Epithelial cell of proximal tubule (primary cell): Measurements from ENCODE around the gene GPANK1. TPM values are rescaled to one million over a fixed set of nuclear protein-coding genes. Genes with fewer than 3 reads are reported as not detected.

ENCODE experiments used
- DNase-seq: peaks from one replicate; pipeline ENCODE4 v3.0.0-alpha.2; 2011; ENCODE audit warnings: low read depth
- H3K4me3 ChIP-seq: 2 replicates; pipeline ENCODE4 v1.5.1; 2011; ENCODE audit warnings: low read depth, mild to moderate bottlenecking, low read length
- total RNA-seq: library from RNA; depleted of rRNA; stranded (reverse); fragments of >200 nt; gene quantifications from 2 replicates; pipeline ENCODE4 v1.2.3, GENCODE V29; 2015
- TF ChIP-seq, protein P1 (sequence below): conservative IDR thresholded peaks from 2 replicates; pipeline ENCODE4 v1.5.1; 2012; ENCODE audit warnings: low read depth, mild to moderate bottlenecking, low read length

The GPANK1 gene
- total RNA-seq, 1 donor from 2014 or later = 32.9 TPM

DNA sequence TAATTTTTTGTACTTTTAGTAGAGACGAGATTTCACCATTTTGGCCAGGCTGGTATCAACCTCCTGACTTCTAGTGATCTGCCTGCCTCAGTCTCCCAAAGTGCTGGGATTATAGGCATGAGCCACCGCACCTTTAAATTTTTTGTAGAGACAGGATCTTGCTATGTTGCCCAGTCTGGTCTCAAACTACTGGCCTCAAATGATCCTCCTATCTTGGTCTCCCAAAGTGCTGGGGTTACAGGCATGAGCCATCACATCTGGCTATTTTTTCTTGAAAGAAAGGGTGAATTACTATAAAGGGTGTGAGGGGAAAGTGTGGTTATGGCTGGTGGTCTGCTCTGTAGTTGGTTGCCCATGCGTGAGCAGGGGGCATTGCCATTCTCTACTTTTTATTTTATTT lies 43.4 kb upstream of the GPANK1 start:
- no peak overlapping the region for H3K4me3 ChIP-seq
- no peak for DNase-seq
- TF ChIP-seq, protein P1, sequence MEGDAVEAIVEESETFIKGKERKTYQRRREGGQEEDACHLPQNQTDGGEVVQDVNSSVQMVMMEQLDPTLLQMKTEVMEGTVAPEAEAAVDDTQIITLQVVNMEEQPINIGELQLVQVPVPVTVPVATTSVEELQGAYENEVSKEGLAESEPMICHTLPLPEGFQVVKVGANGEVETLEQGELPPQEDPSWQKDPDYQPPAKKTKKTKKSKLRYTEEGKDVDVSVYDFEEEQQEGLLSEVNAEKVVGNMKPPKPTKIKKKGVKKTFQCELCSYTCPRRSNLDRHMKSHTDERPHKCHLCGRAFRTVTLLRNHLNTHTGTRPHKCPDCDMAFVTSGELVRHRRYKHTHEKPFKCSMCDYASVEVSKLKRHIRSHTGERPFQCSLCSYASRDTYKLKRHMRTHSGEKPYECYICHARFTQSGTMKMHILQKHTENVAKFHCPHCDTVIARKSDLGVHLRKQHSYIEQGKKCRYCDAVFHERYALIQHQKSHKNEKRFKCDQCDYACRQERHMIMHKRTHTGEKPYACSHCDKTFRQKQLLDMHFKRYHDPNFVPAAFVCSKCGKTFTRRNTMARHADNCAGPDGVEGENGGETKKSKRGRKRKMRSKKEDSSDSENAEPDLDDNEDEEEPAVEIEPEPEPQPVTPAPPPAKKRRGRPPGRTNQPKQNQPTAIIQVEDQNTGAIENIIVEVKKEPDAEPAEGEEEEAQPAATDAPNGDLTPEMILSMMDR = no peak

DNA sequence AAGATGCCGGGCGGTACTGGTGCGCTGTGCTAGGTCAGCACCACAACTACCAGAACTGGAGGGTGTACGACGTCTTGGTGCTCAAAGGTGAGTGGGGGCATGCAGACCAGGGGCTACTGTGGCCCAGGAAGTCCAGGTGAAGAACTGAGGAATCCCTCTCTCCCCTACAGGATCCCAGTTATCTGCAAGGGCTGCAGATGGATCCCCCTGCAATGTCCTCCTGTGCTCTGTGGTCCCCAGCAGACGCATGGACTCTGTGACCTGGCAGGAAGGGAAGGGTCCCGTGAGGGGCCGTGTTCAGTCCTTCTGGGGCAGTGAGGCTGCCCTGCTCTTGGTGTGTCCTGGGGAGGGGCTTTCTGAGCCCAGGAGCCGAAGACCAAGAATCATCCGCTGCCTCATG lies 42.9 kb upstream of the GPANK1 start:
- no peak overlapping the region for H3K4me3 ChIP-seq
- TF ChIP-seq, protein P1 = no peak
- no peak for DNase-seq

DNA sequence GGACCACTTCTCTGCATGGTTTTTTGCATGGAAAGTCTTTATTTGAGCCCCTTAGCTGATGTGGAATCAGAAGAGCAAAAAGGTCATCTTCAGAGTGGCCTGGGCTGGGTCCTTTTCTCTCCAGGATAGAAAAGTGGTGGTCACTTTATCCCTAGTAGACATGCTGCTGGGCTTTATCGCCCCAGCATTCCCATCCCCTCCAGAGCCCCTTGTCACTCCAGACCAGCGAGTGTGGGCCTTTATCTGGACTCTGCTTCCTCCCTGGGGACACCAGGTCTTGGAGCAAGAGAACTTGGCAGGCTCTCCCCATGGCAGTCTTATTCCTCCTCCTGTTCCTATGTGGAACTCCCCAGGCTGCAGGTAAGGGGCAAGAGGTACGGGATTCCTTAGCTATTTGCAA lies 41.8 kb upstream of the GPANK1 start, which contains the start of gene LY6G6F:
TSS of gene LY6G6F (plus strand) at position 268 of the 400 bp plus-strand sequence. CDS start at position 309, 41 bp downstream.
- TF ChIP-seq, protein P1 = no peak
- H3K4me3 ChIP-seq = no peak within 1 kb of the TSS
- no peak for DNase-seq

DNA sequence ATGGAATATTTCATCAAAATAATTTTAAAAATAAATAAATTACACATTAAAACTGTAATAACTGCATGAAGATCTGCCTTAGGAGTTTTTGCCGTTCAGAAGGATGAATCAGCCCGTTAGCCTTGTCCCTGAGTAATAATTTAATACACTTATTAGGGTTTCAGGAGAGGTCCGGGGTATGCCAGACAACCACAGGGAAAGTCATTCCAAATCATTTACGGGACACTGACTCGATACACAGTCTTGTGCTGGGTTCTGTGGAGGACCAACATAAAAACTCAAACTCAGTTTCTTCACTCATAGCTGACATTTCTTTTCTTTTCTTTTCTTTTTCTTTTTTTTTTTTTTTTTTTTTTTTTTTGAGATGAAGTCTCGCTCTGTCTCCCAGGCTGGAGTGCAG lies 41.1 kb upstream of the GPANK1 start:
- no peak for DNase-seq
- TF ChIP-seq, protein P1 = no peak
- H3K4me3 ChIP-seq = no peak overlapping the region

DNA sequence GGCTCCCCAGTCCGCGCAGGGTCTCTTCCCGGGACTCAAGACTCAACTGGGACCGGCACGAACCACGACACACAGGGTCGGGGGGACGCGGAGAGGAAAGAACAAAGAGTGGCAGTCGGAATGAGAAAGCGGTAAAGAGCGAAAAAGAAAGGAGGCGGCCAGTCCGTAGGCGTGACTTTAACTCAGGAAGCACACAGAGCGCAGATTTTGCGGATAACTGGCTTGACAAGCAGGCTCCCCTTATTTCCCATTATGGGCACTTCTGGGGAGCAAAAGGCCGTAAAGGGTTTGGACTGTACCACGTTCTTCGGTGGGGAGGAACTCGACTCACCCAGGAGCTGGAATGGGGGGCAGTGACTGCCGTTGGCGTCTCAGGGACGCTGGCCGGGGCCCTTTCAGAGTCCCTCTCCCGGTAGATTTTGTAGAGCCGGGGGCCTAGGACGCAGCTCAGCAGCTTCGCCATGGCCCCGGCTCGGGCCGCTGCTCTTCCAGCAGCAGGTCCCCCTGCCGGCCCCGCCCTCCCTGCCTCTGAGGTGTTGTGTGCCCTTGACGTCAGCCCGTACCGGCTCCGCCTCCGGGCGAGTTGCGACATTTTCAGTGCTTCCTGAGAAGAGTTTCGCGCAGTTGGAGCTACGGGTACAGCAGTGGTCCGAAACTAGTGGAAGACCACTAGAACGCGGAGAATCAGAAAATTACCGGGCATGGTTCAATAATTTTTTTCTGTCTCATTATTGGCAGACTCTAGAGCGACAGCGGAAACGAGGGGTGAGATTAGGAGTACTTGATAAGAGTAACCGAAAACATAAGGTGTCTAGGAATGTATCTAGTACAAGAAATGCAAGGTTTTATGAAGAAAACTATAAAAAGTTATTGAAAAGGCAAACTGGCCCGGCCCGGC lies 38.3 kb upstream of the GPANK1 start, which contains the start of gene ABHD16A:
TSS of gene ABHD16A (minus strand) at position 506 of the 898 bp plus-strand sequence. CDS start at position 463, 43 bp downstream.
- H3K4me3 ChIP-seq = peak within 1 kb of the TSS; percentile 80
- TF ChIP-seq, protein P1 = no peak
- peak; percentile 87 for DNase-seq

DNA sequence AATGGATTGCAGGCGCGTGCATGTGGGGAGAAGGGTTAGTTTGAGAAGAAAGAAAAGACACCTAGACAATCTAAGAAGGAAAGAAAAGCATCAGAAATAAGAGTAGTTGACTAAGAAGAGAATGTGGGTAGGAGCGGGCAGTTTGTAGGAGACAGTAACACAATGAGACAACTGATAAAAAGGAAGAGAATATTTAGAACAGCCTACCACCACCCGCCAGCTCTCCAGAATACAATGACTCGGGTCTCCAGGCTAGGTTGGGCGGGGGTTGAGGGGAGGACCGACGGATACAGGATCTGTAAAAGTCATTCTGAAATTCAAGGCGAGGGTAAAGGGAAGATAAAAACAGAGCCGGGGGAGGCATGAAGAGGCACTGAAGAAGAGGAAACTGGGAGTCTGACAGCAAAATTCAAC lies 37.6 kb upstream of the GPANK1 start:
- H3K4me3 ChIP-seq = peak overlapping the region; percentile 80
- TF ChIP-seq, protein P1 = no peak
- DNase-seq = no peak
